Fibroblast of lung (primary cell): ENCODE measurements around the gene OBSL1. TPM values are rescaled to one million over a fixed set of nuclear protein-coding genes. Genes with fewer than 3 reads are reported as not detected.

Source experiments
- DNase-seq, 2 donors: peaks; one replicate each; pipeline versions ENCODE4 v3.0.0 to v3.0.0-alpha.2; 2010; ENCODE audit warnings: low read depth in 2 of 2
- H2AFZ ChIP-seq: 2 replicates; pipeline ENCODE4 v1.5.1; 2012; ENCODE audit warnings: low read length, control low read depth, inconsistent platforms
- H3K27ac ChIP-seq: 2 replicates; pipeline ENCODE4 v1.5.1; 2011; ENCODE audit warnings: low read length, control low read depth; ENCODE audit not compliant: insufficient read depth
- H3K27me3 ChIP-seq: 2 replicates; pipeline ENCODE4 v1.5.1; 2011; ENCODE audit warnings: mild to moderate bottlenecking, low read length; ENCODE audit not compliant: control insufficient read depth, insufficient read depth
- H3K36me3 ChIP-seq: 2 replicates; pipeline ENCODE4 v1.5.1; 2011; ENCODE audit warnings: low read length; ENCODE audit not compliant: control insufficient read depth, insufficient read depth
- H3K4me1 ChIP-seq: 2 replicates; pipeline ENCODE4 v1.5.1; 2011; ENCODE audit warnings: low read length; ENCODE audit not compliant: control insufficient read depth, insufficient read depth; ENCODE audit errors: extremely low read depth
- H3K4me2 ChIP-seq: 2 replicates; pipeline ENCODE4 v1.5.1; 2011; ENCODE audit warnings: low read length, control low read depth; ENCODE audit not compliant: insufficient read depth; ENCODE audit errors: extremely low read depth
- H3K4me3 ChIP-seq, 4 experiments: fragments of 200-600 bp in 1 of 4; sonication (generic) in 1 of 4; replicated peaks in 1 of 4; 2 replicates each; pipeline ENCODE4 v1.5.1; 2011 to 2016; ENCODE audit warnings: low read length in 4 of 4, low read depth in 3 of 4, mild to moderate bottlenecking in 3 of 4, control low read depth in 2 of 4, inconsistent platforms in 1 of 4, mixed read lengths in 1 of 4; ENCODE audit not compliant: insufficient read depth in 1 of 4; ENCODE audit errors: control extremely low read depth in 1 of 4
- H3K79me2 ChIP-seq: 2 replicates; pipeline ENCODE4 v1.5.1; 2012; ENCODE audit warnings: mild to moderate bottlenecking, low read length, inconsistent platforms; ENCODE audit not compliant: control insufficient read depth, insufficient read depth
- H3K9ac ChIP-seq: 2 replicates; pipeline ENCODE4 v1.5.1; 2011; ENCODE audit warnings: mild to moderate bottlenecking, low read length, control low read depth; ENCODE audit not compliant: insufficient read depth
- H3K9me3 ChIP-seq: 2 replicates; pipeline ENCODE4 v1.5.1; 2012; ENCODE audit warnings: low read depth, low read length; ENCODE audit not compliant: control insufficient read depth, insufficient read depth
- H4K20me1 ChIP-seq: 2 replicates; pipeline ENCODE4 v1.5.1; 2011; ENCODE audit warnings: low read length; ENCODE audit not compliant: control insufficient read depth, insufficient read depth; ENCODE audit errors: extremely low read depth
- CTCF ChIP-seq, 2 donors: IDR thresholded peaks in 1 of 2; conservative IDR thresholded peaks in 1 of 2; 1 replicate in 1 of 2; 2 replicates in 1 of 2; pipeline ENCODE4 v1.5.1; 2011 to 2012; ENCODE audit warnings: low read length in 2 of 2, control low read depth in 1 of 2, inconsistent platforms in 1 of 2, low read depth in 1 of 2, mild to moderate bottlenecking in 1 of 2
- EZH2 ChIP-seq: IDR thresholded peaks from 2 replicates; pipeline ENCODE4 v1.5.1; 2012; ENCODE audit warnings: low read length, control low read depth, mild to moderate bottlenecking; ENCODE audit errors: missing control alignments
- polyA plus RNA-seq, 2 donors: library from polyadenylated mRNA; depleted of rRNA in 1 of 2; stranded (reverse) in 1 of 2; unstranded in 1 of 2; fragments of >200 nt; gene quantifications; 2 replicates each; pipeline ENCODE4 v1.2.1, GENCODE V29; 2011 to 2012; ENCODE audit warnings: missing spikeins in 1 of 2
- total RNA-seq: library from RNA; depleted of rRNA; stranded (reverse); fragments of >200 nt; gene quantifications from 2 replicates; pipeline ENCODE4 v1.2.1, GENCODE V29; 2014

OBSL1 gene
- total and polyA plus RNA-seq, 2 donors (not counting 1 experiment from before 2014, with no cell fraction given) = 24.7 to 28.7 TPM

- no peaks in the 10 kb centered on the region for H4K20me1 ChIP-seq
- H3K9ac ChIP-seq = no peak overlapping the region
- no peaks in the 10 kb centered on the region for H3K36me3 ChIP-seq
- H3K4me2 ChIP-seq = no peak overlapping the region
- no peak overlapping the region for H2AFZ ChIP-seq
- TF ChIP-seq EZH2 (no peak), CTCF (conservative IDR thresholded peaks at IDR 0.05 in 1 of 2, IDR thresholded peaks at IDR 0.05 in 1 of 2; ENCODE audit: low read depth in 1 of 2, low read length in 2 of 2) (no peak)
- peaks cover 23% of the 10 kb centered on the region for H3K27me3 ChIP-seq
- no peaks in the 10 kb centered on the region for H3K4me1 ChIP-seq
- no peak for DNase-seq
- no peaks in the 10 kb centered on the region for H3K79me2 ChIP-seq
- H3K9me3 ChIP-seq = no peaks in the 10 kb centered on the region
- H3K4me3 ChIP-seq = no peak overlapping the region
- no peak overlapping the region for H3K27ac ChIP-seq
Measured at GRCh38 chr2:219581346-219581745, 10.0 kb upstream of the OBSL1 start.

- Histone ChIP-seq H3K9me3 (no peaks in the 10 kb centered on the region), H3K36me3 (no peaks in the 10 kb centered on the region), H3K4me2 (no peak overlapping the region), H4K20me1 (no peaks in the 10 kb centered on the region), H3K27me3 (peaks cover 25% of the 10 kb centered on the region), H2AFZ (no peak overlapping the region), H3K9ac (no peak overlapping the region), H3K4me3 (no peak overlapping the region), H3K27ac (no peak overlapping the region), H3K79me2 (no peaks in the 10 kb centered on the region), H3K4me1 (no peaks in the 10 kb centered on the region)
- peak in 1 of 2 donors; percentile 76 for DNase-seq
- TF ChIP-seq EZH2 (no peak), CTCF (conservative IDR thresholded peaks at IDR 0.05 in 1 of 2, IDR thresholded peaks at IDR 0.05 in 1 of 2; ENCODE audit: low read depth in 1 of 2, low read length in 2 of 2) (no peak)
Measured at GRCh38 chr2:219578811-219579613, 7.7 kb upstream of the OBSL1 start.

GRCh38 chr2:219576505-219577388 lies 5.4 kb upstream of the OBSL1 start:
- Histone ChIP-seq H3K9ac (no peak overlapping the region), H3K79me2 (no peaks in the 10 kb centered on the region), H3K9me3 (no peaks in the 10 kb centered on the region), H3K27ac (no peak overlapping the region), H3K27me3 (peaks cover 25% of the 10 kb centered on the region), H3K4me1 (peaks cover 3% of the 10 kb centered on the region), H4K20me1 (no peaks in the 10 kb centered on the region), H3K4me3 (no peak overlapping the region), H3K4me2 (no peak overlapping the region), H2AFZ (no peak overlapping the region), H3K36me3 (no peaks in the 10 kb centered on the region)
- DNase-seq = peak in 1 of 2 donors; percentile 6
- TF ChIP-seq EZH2 (no peak), CTCF (conservative IDR thresholded peaks at IDR 0.05 in 1 of 2, IDR thresholded peaks at IDR 0.05 in 1 of 2; ENCODE audit: low read depth in 1 of 2, low read length in 2 of 2) (no peak)
